Measurements from ENCODE around the gene DHODH. TPM values are rescaled to one million over a fixed set of nuclear protein-coding genes. Genes with fewer than 3 reads are reported as not detected.

The DHODH gene
- total RNA-seq, 3 donors from 2014 or later (not counting 1 experiment from before 2014, with no cell fraction given), result 3.7 to 6.9 (median 4.7) TPM

GRCh38 chr16:71972356-71972755 lies 36.2 kb upstream of the DHODH start:
- H3K27me3 ChIP-seq (ENCODE audit: control insufficient read depth, insufficient read depth, low read length), result no peaks in the 10 kb centered on the region
- no peaks in the 10 kb centered on the region for H3K4me1 ChIP-seq (ENCODE audit: control insufficient read depth, insufficient read depth, low read length)
- H3K36me3 ChIP-seq (ENCODE audit: control insufficient read depth, insufficient read depth, low read length), result no peaks in the 10 kb centered on the region
- Mint-ChIP-seq H3K27ac (no peak overlapping the region), H3K4me1 (no peaks in the 10 kb centered on the region), H3K27me3 (ENCODE audit: low read depth in 2 of 2) (no peaks in the 10 kb centered on the region), H3K9me3 (no peaks in the 10 kb centered on the region), H3K4me3 (no peak overlapping the region), H3K36me3 (no peaks in the 10 kb centered on the region)
- ATAC-seq (no peak), DNase-seq (no peak)
- TF ChIP-seq, protein P1, sequence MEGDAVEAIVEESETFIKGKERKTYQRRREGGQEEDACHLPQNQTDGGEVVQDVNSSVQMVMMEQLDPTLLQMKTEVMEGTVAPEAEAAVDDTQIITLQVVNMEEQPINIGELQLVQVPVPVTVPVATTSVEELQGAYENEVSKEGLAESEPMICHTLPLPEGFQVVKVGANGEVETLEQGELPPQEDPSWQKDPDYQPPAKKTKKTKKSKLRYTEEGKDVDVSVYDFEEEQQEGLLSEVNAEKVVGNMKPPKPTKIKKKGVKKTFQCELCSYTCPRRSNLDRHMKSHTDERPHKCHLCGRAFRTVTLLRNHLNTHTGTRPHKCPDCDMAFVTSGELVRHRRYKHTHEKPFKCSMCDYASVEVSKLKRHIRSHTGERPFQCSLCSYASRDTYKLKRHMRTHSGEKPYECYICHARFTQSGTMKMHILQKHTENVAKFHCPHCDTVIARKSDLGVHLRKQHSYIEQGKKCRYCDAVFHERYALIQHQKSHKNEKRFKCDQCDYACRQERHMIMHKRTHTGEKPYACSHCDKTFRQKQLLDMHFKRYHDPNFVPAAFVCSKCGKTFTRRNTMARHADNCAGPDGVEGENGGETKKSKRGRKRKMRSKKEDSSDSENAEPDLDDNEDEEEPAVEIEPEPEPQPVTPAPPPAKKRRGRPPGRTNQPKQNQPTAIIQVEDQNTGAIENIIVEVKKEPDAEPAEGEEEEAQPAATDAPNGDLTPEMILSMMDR (IDR thresholded peaks at IDR 0.05), result no peak
- intact Hi-C loops (cut with micrococcal nuclease), result no loop called here
- H3K27ac ChIP-seq (ENCODE audit: low read length), result no peak overlapping the region
- WGBS (ENCODE audit: insufficient coverage), result 83% methylated on average over 3 of the region's 3 CpGs
- H3K4me3 ChIP-seq (ENCODE audit: low read length), result no peak overlapping the region
- H3K9me3 ChIP-seq (ENCODE audit: control insufficient read depth, insufficient read depth, low read length), result no peaks in the 10 kb centered on the region

GRCh38 chr16:71973001-71973400 lies 35.5 kb upstream of the DHODH start:
- TF ChIP-seq, protein P1 (IDR thresholded peaks at IDR 0.05), result no peak
- intact Hi-C loops (cut with micrococcal nuclease), result no loop called here
- no peak overlapping the region for H3K4me3 Mint-ChIP-seq
- H3K9me3 ChIP-seq (ENCODE audit: control insufficient read depth, insufficient read depth, low read length), result no peaks in the 10 kb centered on the region
- no peak overlapping the region for H3K27ac ChIP-seq (ENCODE audit: low read length)
- H3K4me3 ChIP-seq (ENCODE audit: low read length), result no peak overlapping the region
- no peaks in the 10 kb centered on the region for H3K4me1 Mint-ChIP-seq
- no peaks in the 10 kb centered on the region for H3K9me3 Mint-ChIP-seq
- no peaks in the 10 kb centered on the region for H3K36me3 Mint-ChIP-seq
- no peaks in the 10 kb centered on the region for H3K4me1 ChIP-seq (ENCODE audit: control insufficient read depth, insufficient read depth, low read length)
- no peaks in the 10 kb centered on the region for H3K36me3 ChIP-seq (ENCODE audit: control insufficient read depth, insufficient read depth, low read length)
- H3K27ac Mint-ChIP-seq, result no peak overlapping the region
- WGBS (ENCODE audit: insufficient coverage), result 81% methylated on average over 9 of the region's 9 CpGs
- DNase-seq (no peak), ATAC-seq (no peak)
- H3K27me3 Mint-ChIP-seq (ENCODE audit: low read depth in 2 of 2), result peaks cover 0 to under 1% of the 10 kb centered on the region in 2 donors
- H3K27me3 ChIP-seq (ENCODE audit: control insufficient read depth, insufficient read depth, low read length), result no peaks in the 10 kb centered on the region

GRCh38 chr16:71974068-71974818 lies 34.3 kb upstream of the DHODH start:
- 92% methylated on average over 15 of the region's 15 CpGs for WGBS (ENCODE audit: insufficient coverage)
- no peaks in the 10 kb centered on the region for H3K9me3 Mint-ChIP-seq
- Histone ChIP-seq H3K36me3 (ENCODE audit: control insufficient read depth, insufficient read depth, low read length) (no peaks in the 10 kb centered on the region), H3K9me3 (ENCODE audit: control insufficient read depth, insufficient read depth, low read length) (no peaks in the 10 kb centered on the region), H3K27ac (ENCODE audit: low read length) (no peak overlapping the region), H3K4me3 (ENCODE audit: low read length) (no peak overlapping the region), H3K27me3 (ENCODE audit: control insufficient read depth, insufficient read depth, low read length) (no peaks in the 10 kb centered on the region), H3K4me1 (ENCODE audit: control insufficient read depth, insufficient read depth, low read length) (no peaks in the 10 kb centered on the region)
- DNase-seq (no peak), ATAC-seq (no peak)
- H3K4me3 Mint-ChIP-seq, result no peak overlapping the region
- H3K27me3 Mint-ChIP-seq (ENCODE audit: low read depth in 2 of 2), result peaks cover 2 to 3% of the 10 kb centered on the region in 2 donors
- no peaks in the 10 kb centered on the region for H3K36me3 Mint-ChIP-seq
- H3K4me1 Mint-ChIP-seq, result no peaks in the 10 kb centered on the region
- TF ChIP-seq, protein P1 (IDR thresholded peaks at IDR 0.05), result no peak
- no peak overlapping the region for H3K27ac Mint-ChIP-seq
- intact Hi-C loops (cut with micrococcal nuclease), result no loop called here
